Tibial artery (tissue), 4 donors: Measurements from ENCODE around the gene ILDR1.

Experiments
- DNase-seq, 2 donors: peaks; one replicate each; pipeline ENCODE4 v3.0.0-alpha.2; 2019
- H3K27ac ChIP-seq, 2 donors: fragments of 200-600 bp; sonication (generic) in 1 of 2; 1 replicate in 1 of 2; 2 replicates in 1 of 2; pipeline ENCODE4 v1.5.1; 2018 to 2019; ENCODE audit warnings: mild to moderate bottlenecking in 1 of 2
- H3K27me3 ChIP-seq, 2 donors: fragments of 200-600 bp; sonication (generic) in 1 of 2; one replicate each; pipeline versions ENCODE4 v1.5.1 to v1.6.0; 2016 to 2019
- H3K36me3 ChIP-seq, 3 donors: fragments of 200-600 bp; sonication (generic) in 2 of 3; one replicate each; pipeline ENCODE4 v1.5.1; 2016 to 2019; ENCODE audit warnings: mild to moderate bottlenecking in 2 of 3
- H3K4me1 ChIP-seq, 4 donors: fragments of 200-600 bp; sonication (generic) in 2 of 4; 1 replicate in 3 of 4; 2 replicates in 1 of 4; pipeline ENCODE4 v1.5.1; 2016 to 2019
- H3K4me3 ChIP-seq, 2 donors: fragments of 200-600 bp; sonication (generic) in 1 of 2; 1 replicate in 1 of 2; 2 replicates in 1 of 2; pipeline ENCODE4 v1.5.1; 2018 to 2019; ENCODE audit warnings: mild to moderate bottlenecking in 2 of 2
- H3K9me3 ChIP-seq, 3 donors: fragments of 200-600 bp; sonication (generic) in 1 of 3; one replicate each; pipeline ENCODE4 v1.5.1; 2016 to 2019
- CTCF ChIP-seq, 2 experiments: fragments of 200-600 bp in 1 of 2; fragments of 450-650 bp in 1 of 2; IDR thresholded peaks; one replicate each; pipeline ENCODE4 v1.5.1; 2017 to 2019; ENCODE audit warnings: antibody characterized with exemption in 2 of 2, mild to moderate bottlenecking in 1 of 2, moderate library complexity in 1 of 2
- intact Hi-C: fragments of 100-400 bp; cut with DNase I; formaldehyde crosslinking; loops from one replicate; pipeline ENCODE4 v1.15.0; 2023; ENCODE audit warnings: low total_unique reads

ILDR1 gene

GRCh38 chr3:122024800-122025199 lies 2.8 kb upstream of the ILDR1 start:
- no peak overlapping the region for H3K4me3 ChIP-seq
- peaks cover 0 to 5% (median 2%) of the 10 kb centered on the region in 4 donors for H3K4me1 ChIP-seq
- no peak for TF ChIP-seq CTCF (IDR thresholded peaks at IDR 0.05)
- H3K27me3 ChIP-seq = peaks cover 0 to 20% of the 10 kb centered on the region in 2 donors
- intact Hi-C loops = no loop called here
- DNase-seq = no peak
- no peaks in the 10 kb centered on the region for H3K36me3 ChIP-seq
- H3K27ac ChIP-seq = no peak overlapping the region
- H3K9me3 ChIP-seq = no peaks in the 10 kb centered on the region

- TF ChIP-seq CTCF (IDR thresholded peaks at IDR 0.05) = no peak
- Histone ChIP-seq H3K4me3 (no peak overlapping the region), H3K4me1 (peaks cover 0 to 5% (median 2%) of the 10 kb centered on the region in 4 donors), H3K27ac (no peak overlapping the region), H3K27me3 (peaks cover 0 to 20% of the 10 kb centered on the region in 2 donors), H3K36me3 (no peaks in the 10 kb centered on the region), H3K9me3 (no peaks in the 10 kb centered on the region)
- no peak for DNase-seq
- intact Hi-C loops = no loop called here
These were observed 1.4 kb upstream of the ILDR1 start for GRCh38 chr3:122023335-122023910.

- intact Hi-C loops = no loop called here
- Histone ChIP-seq H3K4me3 (no peak overlapping the region), H3K27me3 (peaks cover 0 to 20% of the 10 kb centered on the region in 2 donors), H3K4me1 (peaks cover 0 to 5% (median 2%) of the 10 kb centered on the region in 4 donors), H3K27ac (no peak overlapping the region), H3K36me3 (no peaks in the 10 kb centered on the region), H3K9me3 (no peaks in the 10 kb centered on the region)
- no peak for DNase-seq
- TF ChIP-seq CTCF (IDR thresholded peaks at IDR 0.05) = no peak
These were observed 1.0 kb downstream of the ILDR1 start for GRCh38 chr3:122021037-122021436.

DNA sequence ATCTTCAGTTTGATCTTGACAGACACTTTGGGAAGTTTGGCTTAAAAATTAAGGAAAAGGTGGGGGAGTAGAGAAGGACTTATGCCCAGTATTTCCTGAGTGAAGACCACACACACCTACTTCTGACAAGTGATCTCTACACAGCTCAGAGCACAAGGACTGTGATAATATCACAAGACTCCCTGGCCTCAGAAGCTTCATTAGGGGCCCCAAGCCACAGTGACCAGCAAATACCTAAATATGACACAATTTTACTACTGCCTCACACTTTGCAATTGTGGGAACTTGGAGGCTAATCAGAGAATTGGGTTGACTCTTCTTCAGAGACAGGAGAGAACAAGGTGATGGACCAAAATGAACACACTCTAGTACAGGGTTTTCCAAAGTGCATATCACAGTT lies 2.6 kb downstream of the ILDR1 start:
- intact Hi-C loops = no loop called here
- H3K4me3 ChIP-seq = no peak overlapping the region

DNA sequence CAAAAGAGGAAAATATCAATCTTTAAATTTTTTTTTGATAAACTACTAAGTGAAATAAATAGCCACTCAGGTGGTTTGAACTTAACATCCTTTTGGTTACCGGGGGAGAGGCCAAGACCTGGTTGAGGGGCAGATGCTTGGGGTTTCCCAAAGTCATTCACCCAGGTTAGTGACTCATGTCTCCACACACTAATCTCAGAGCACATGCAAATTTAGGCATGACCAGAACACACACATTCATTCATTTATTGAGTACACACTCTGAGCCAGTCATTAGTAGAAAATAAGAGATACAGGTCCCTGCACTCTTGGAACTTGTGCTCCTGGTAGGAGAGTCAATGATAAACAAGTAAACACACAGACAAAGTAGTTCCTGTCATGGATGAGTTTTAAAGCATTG lies 7.3 kb downstream of the ILDR1 start:
- Histone ChIP-seq H3K4me1 (no peaks in the 10 kb centered on the region), H3K9me3 (no peaks in the 10 kb centered on the region), H3K36me3 (no peaks in the 10 kb centered on the region), H3K27me3 (no peaks in the 10 kb centered on the region), H3K27ac (no peak overlapping the region), H3K4me3 (no peak overlapping the region)
- intact Hi-C loops = no loop called here
- no peak for TF ChIP-seq CTCF (IDR thresholded peaks at IDR 0.05)
- DNase-seq = no peak

More for the DNA sequence above, 2.6 kb downstream of the ILDR1 start:
- Histone ChIP-seq H3K9me3 (no peaks in the 10 kb centered on the region), H3K36me3 (no peaks in the 10 kb centered on the region), H3K27me3 (peaks cover 0 to 20% of the 10 kb centered on the region in 2 donors), H3K4me1 (peaks cover 0 to 5% (median 2%) of the 10 kb centered on the region in 4 donors), H3K27ac (no peak overlapping the region)
- no peak for TF ChIP-seq CTCF (IDR thresholded peaks at IDR 0.05)
- no peak for DNase-seq
